Upper lobe of left lung (tissue), 4 donors: Measurements from ENCODE around the gene CCN2.

Experiments
- CTCF ChIP-seq, 6 experiments: fragments of 450-650 bp in 4 of 6; fragments of 200-600 bp in 2 of 6; sonication (generic) in 2 of 6; IDR thresholded peaks; one replicate each; pipeline ENCODE4 v1.5.1; 2016 to 2019; ENCODE audit warnings: antibody characterized with exemption in 6 of 6
- EP300 ChIP-seq, 4 donors: sonication (generic); formaldehyde crosslinking; IDR thresholded peaks; one replicate each; pipeline ENCODE4 v1.5.1; 2017; ENCODE audit warnings: antibody characterized with exemption in 4 of 4, control low read depth in 2 of 4
- POLR2A ChIP-seq, 4 donors: fragments of 450-650 bp; IDR thresholded peaks; one replicate each; pipeline ENCODE4 v1.5.1; 2016 to 2017; ENCODE audit warnings: antibody characterized with exemption in 4 of 4, mild to moderate bottlenecking in 2 of 4
- POLR2AphosphoS5 ChIP-seq, 2 donors: sonication (generic); formaldehyde crosslinking; IDR thresholded peaks; one replicate each; pipeline ENCODE4 v1.5.1; 2017; ENCODE audit warnings: antibody characterized with exemption in 2 of 2

DNA sequence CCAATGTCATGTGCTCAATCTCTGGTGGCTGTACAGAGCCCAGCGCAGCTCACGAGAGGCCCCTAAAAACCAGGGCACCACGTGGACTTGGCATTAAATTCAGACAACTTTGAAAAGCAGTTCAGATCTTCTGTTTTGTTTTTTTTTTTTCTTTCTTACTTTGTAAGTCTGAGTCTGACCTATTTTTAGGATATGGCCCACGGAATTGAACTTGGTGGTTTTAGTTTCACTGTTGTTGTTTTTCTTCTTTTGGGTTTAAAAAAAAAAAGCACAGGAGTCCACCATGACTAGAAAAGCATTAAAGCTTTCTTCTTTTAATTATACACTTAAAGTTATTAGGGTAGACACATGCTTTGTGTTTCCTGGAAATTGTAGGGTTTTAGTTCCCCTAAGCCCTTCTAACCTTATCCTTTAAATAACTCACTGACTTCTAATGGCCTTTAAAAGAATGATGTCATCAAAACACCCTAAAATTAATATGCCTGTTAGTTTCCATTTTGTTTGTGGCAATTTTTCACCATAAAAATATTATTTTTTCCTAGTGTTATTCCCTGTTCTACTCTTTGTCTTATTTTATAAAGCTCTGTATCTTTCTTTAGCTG is 48.5 kb upstream of the CCN2 start:
- TF ChIP-seq CTCF (IDR thresholded peaks at IDR 0.05) (no peak), POLR2AphosphoS5 (IDR thresholded peaks at IDR 0.05) (no peak), POLR2A (IDR thresholded peaks at IDR 0.05) (no peak), EP300 (IDR thresholded peaks at IDR 0.05) (no peak)
